K562 (cell line): ENCODE measurements around the gene DUS4L. TPM values are rescaled to one million over a fixed set of nuclear protein-coding genes. Genes with fewer than 3 reads are reported as not detected.

ENCODE experiments used
- ATAC-seq: fragments of 200-7000 bp; cut with Tn5 transposase; 3 replicates; pipeline ENCODE4 v1.9.1; 2020; ENCODE audit warnings: moderate library complexity
- BruUV-seq: library from RNA; stranded (reverse); fragments of 400-500 nt; replicated peaks from 2 replicates; lab custom pipeline; 2021; lab: Mats Ljungman, UMichigan
- CTCF ChIA-PET: fragments of 300-600 bp; formaldehyde crosslinking; extraction: SDS; loops from one replicate; lab custom pipeline; 2021; ENCODE audit warnings: low intra/inter-chr PET ratio; lab: Yijun Ruan, JAX
- POLR2A ChIA-PET: fragments of 300-600, 350-650 bp; sonication (Branson Sonifier 250); formaldehyde crosslinking; extraction: SDS; loops from one replicate; lab custom pipeline; 2021; ENCODE audit warnings: antibody characterized with exemption, inconsistent platforms; lab: Yijun Ruan, JAX
- DNase-seq, 4 experiments: peaks; one replicate each; pipeline versions ENCODE4 v3.0.0 to v3.0.0-alpha.2; 2011 to 2018; ENCODE audit warnings: low spot score in 3 of 4, mixed read lengths in 3 of 4; ENCODE audit errors: extremely low read depth in 1 of 4
- FAIRE-seq: peaks from 2 replicates; lab custom pipeline; 2011; peaks lifted over from hg19 to GRCh38; lab: Jason Lieb, UNC
- H2AFZ ChIP-seq: 2 replicates; pipeline ENCODE4 v1.6.0; 2011; ENCODE audit warnings: low read depth, low read length, control low read depth, inconsistent platforms
- H3K27ac ChIP-seq: fragments of 200-600 bp; 3 replicates; pipeline ENCODE4 v1.8.0; 2011; ENCODE audit warnings: low read depth, mild to moderate bottlenecking, control low read depth, inconsistent platforms, low read length, moderate library complexity, mixed read lengths; ENCODE audit errors: extremely low read depth
- H3K27me3 ChIP-seq, 2 experiments: fragments of 300-600 bp in 1 of 2; 2 replicates in 1 of 2; 3 replicates in 1 of 2; pipeline versions ENCODE4 v1.6.0 to v1.8.0; 2011; ENCODE audit warnings: inconsistent platforms in 2 of 2, low read length in 2 of 2, mild to moderate bottlenecking in 1 of 2, mixed read lengths in 1 of 2, moderate library complexity in 1 of 2; ENCODE audit not compliant: control insufficient read depth in 2 of 2, insufficient read depth in 2 of 2
- H3K36me3 ChIP-seq: fragments of 300-600 bp; 3 replicates; pipeline ENCODE4 v1.8.0; 2011; ENCODE audit warnings: mild to moderate bottlenecking, low read length, inconsistent platforms; ENCODE audit not compliant: control insufficient read depth, insufficient read depth
- H3K4me1 ChIP-seq, 2 experiments: fragments of 200-600 bp in 1 of 2; replicated peaks in 1 of 2; 2 replicates in 1 of 2; 3 replicates in 1 of 2; pipeline versions ENCODE4 v1.5.1 to v1.8.0; 2011; ENCODE audit warnings: inconsistent platforms in 2 of 2, low read length in 2 of 2, mild to moderate bottlenecking in 1 of 2, mixed read lengths in 1 of 2, moderate library complexity in 1 of 2; ENCODE audit not compliant: control insufficient read depth in 2 of 2, insufficient read depth in 2 of 2
- H3K4me2 ChIP-seq: 2 replicates; pipeline ENCODE4 v1.6.1; 2011; ENCODE audit warnings: low read length, control low read depth, inconsistent platforms, mixed read lengths; ENCODE audit not compliant: insufficient read depth
- H3K4me3 ChIP-seq: fragments of 200-600 bp; sonication (generic), shearing (Covaris generic); 2 replicates; pipeline ENCODE4 v1.5.1; 2016; ENCODE audit warnings: control low read depth, inconsistent platforms
- H3K79me2 ChIP-seq: fragments of 200-600 bp; 3 replicates; pipeline ENCODE4 v1.8.0; 2011; ENCODE audit warnings: low read length, inconsistent platforms; ENCODE audit not compliant: control insufficient read depth, insufficient read depth
- H3K9ac ChIP-seq, 2 experiments: 2 replicates each; pipeline versions ENCODE4 v1.6.0 to v1.6.1; 2011; ENCODE audit warnings: low read depth in 2 of 2, low read length in 2 of 2, control low read depth in 1 of 2, inconsistent platforms in 1 of 2, mild to moderate bottlenecking in 1 of 2, mixed read lengths in 1 of 2; ENCODE audit not compliant: insufficient read depth in 1 of 2
- H3K9me1 ChIP-seq: one replicate; pipeline ENCODE4 v1.6.0; 2011; ENCODE audit warnings: inconsistent platforms, mild to moderate bottlenecking, low read length, moderate library complexity; ENCODE audit not compliant: control insufficient read depth, insufficient read depth
- H3K9me3 ChIP-seq: replicated peaks from 2 replicates; pipeline ENCODE4 v1.5.1; 2011; ENCODE audit warnings: low read depth, low read length, inconsistent platforms; ENCODE audit not compliant: control insufficient read depth, insufficient read depth
- H4K20me1 ChIP-seq: replicated peaks from 2 replicates; pipeline ENCODE4 v1.6.1; 2011; ENCODE audit warnings: low read length, inconsistent platforms, mixed read lengths; ENCODE audit not compliant: control insufficient read depth, insufficient read depth
- BRD9 ChIP-seq: fragments of 450-650 bp; IDR thresholded peaks from 2 replicates; pipeline ENCODE4 v1.6.1; 2018; ENCODE audit warnings: low read depth; ENCODE audit not compliant: partially characterized antibody
- CBFA2T2 ChIP-seq: fragments of 450-650 bp; conservative IDR thresholded peaks from 2 replicates; pipeline ENCODE4 v1.6.1; 2017; ENCODE audit warnings: mild to moderate bottlenecking
- PTTG1 ChIP-seq: fragments of 450-650 bp; IDR thresholded peaks from 2 replicates; pipeline ENCODE4 v1.6.1; 2016; ENCODE audit warnings: low read depth, mild to moderate bottlenecking, missing genetic modification characterization, missing compliant biosample characterization
- SUPT5H ChIP-seq: fragments of 450-650 bp; IDR thresholded peaks from 2 replicates; pipeline ENCODE4 v1.6.1; 2016
- TRIM25 ChIP-seq: fragments of 450-650 bp; IDR thresholded peaks from 2 replicates; pipeline ENCODE4 v1.7.0; 2016; ENCODE audit warnings: borderline replicate concordance
- ZBTB1 ChIP-seq: sonication (generic); formaldehyde crosslinking; IDR thresholded peaks from 2 replicates; pipeline ENCODE4 v1.8.1; 2023; ENCODE audit warnings: missing genetic modification reagents, low read depth, mild to moderate bottlenecking, borderline replicate concordance
- ZC3H11A ChIP-seq: IDR thresholded peaks from 2 replicates; pipeline ENCODE4 v1.6.1; 2012; ENCODE audit warnings: low read depth, low read length, improper control_type of control experiment
- ZNF197 ChIP-seq: fragments of 200-800 bp; sonication (Bioruptor generic); IDR thresholded peaks from 2 replicates; pipeline ENCODE4 v1.6.1; 2016; ENCODE audit warnings: low read depth, missing genetic modification characterization, missing compliant biosample characterization
- ZNF408 ChIP-seq: fragments of 250-450 bp; sonication (Bioruptor Pico); IDR thresholded peaks from 2 replicates; pipeline ENCODE4 v1.4.0; 2020; ENCODE audit warnings: low read depth, mild to moderate bottlenecking, moderate library complexity
- ZNF431 ChIP-seq: sonication (generic); formaldehyde crosslinking; IDR thresholded peaks from 2 replicates; pipeline ENCODE4 v1.8.0; 2022; ENCODE audit warnings: mild to moderate bottlenecking, missing genetic modification reagents
- ZNF551 ChIP-seq: fragments of 250-450 bp; sonication (Bioruptor Pico); IDR thresholded peaks from 2 replicates; pipeline ENCODE4 v1.5.0; 2021; ENCODE audit warnings: mild to moderate bottlenecking, moderate library complexity
- WGBS: fragments of 100-300 bp; shearing (Covaris generic); methylation state at CpG from one replicate; pipeline ENCODE4 v1.1.6; 2016; ENCODE audit warnings: low coverage, mixed read lengths; ENCODE audit not compliant: insufficient coverage; ENCODE audit errors: missing lambda C conversion rate; 5-methylcytosine and 5-hydroxymethylcytosine counted together
- in situ Hi-C: fragments of 300-500 bp; cut with MboI; formaldehyde crosslinking; loops from 4 replicates; pipeline ENCODE4 v1.15.0; 2018; ENCODE audit warnings: inconsistent platforms, mixed read lengths
- intact Hi-C: fragments of 100-400 bp; cut with micrococcal nuclease; formaldehyde crosslinking; loops from 2 replicates; pipeline ENCODE4 v1.14.2; 2022
- polyA plus RNA-seq, 8 experiments: library from polyadenylated mRNA; depleted of rRNA in 4 of 8; stranded (reverse) in 5 of 8; unstranded in 3 of 8; fragments of >200 nt; fragmentation: Nextera tagmentation in 2 of 8; fragmentation: Illumina TruSeq in 1 of 8; extraction: Ambion mirVana in 2 of 8; extraction: Trizol in 1 of 8; gene quantifications; 2 replicates each; pipeline versions ENCODE4 v1.2.1 to v1.2.3, GENCODE V29; 2011 to 2014; ENCODE audit warnings: inconsistent platforms in 1 of 8, missing spikeins in 1 of 8
- total RNA-seq, 7 experiments: library from RNA; depleted of rRNA in 6 of 7; stranded (reverse); fragments of >200 nt in 6 of 7; fragmentation: Illumina TruSeq in 2 of 7; extraction: Trizol in 2 of 7; gene quantifications; 2 replicates each; pipeline versions ENCODE4 v1.2.1 to v1.2.3, GENCODE V29; 2011 to 2021; ENCODE audit warnings: low replicate concordance in 1 of 7

DUS4L gene
- total and polyA plus RNA-seq, 9 of the 15 experiments (the other 6 are each of a cell fraction or from before 2014, with no cell fraction given) = 12.2 to 33.6 (median 28.6) TPM

DNA sequence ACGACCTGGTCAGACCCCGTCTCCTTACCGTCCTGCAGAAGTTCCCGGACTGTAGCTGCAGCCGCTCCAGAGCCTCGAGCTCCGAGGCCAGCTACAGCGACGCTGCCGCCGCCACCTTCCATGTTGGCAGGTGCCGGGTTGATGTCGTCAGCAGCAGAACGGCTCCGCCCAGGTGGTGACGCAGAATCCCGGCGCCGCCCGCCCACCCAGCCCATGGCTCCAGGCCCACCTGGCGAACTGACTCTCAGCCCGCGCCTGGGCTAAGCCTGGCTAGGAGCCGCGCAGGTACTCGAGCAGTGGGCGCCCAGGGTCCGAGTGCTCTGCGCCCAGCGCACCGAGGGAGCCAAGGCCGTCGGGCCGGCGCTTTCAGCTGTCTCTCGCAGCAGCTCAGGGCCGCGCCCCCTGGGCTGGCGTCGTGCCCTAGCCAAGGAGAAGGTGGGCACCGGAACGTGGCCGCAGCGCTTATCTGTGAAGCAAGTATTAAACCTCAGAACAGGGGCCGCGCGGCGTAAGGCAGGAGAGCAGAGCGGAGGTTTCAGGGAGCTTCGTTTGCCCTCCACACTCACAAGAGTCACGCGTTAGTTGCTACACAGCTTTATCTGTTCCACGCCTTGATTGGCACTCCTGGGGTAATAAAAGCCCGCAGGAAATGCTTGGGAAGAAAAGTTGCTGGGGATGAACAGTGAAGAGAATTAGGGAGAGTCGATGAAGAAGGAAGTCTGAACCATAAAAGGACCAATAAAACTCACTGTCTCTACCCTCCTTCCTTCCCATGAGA lies at the start of gene DUS4L, which contains the start of gene COG5 (continued):
- TF ChIP-seq PTTG1 (tag) (no peak), ZNF551 (CRISPR knock-in tag) (no peak)

DNA sequence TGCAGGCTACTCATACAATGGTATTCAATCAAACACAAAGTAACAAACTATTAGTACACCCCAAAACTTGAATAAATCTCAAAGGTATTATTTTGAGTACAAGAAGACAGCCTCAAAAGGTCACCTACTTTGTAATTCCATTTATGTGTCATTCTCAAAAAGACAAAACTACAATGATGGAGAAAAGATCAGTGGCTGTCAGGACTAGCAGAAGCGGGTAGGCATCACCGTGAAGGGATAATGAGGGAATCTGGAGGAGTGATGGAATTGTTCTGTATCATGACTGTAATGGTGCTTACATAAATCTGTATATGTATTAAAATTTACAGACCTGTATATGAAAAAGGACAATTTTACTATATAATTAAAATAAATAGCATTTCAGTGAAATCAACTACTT lies 37.1 kb upstream of the DUS4L start:
- Histone ChIP-seq H3K9ac (no peak overlapping the region), H3K79me2 (peaks cover 9% of the 10 kb centered on the region; the same call in 1 of the 3 replicates), H4K20me1 (no peaks in the 10 kb centered on the region), H3K36me3 (peaks cover 31% of the 10 kb centered on the region; the same call in 2 of the 3 replicates), H2AFZ (no peak overlapping the region), H3K9me3 (no peaks in the 10 kb centered on the region), H3K27me3 (no peaks in the 10 kb centered on the region), H3K27ac (no peak overlapping the region), H3K4me1 (no peaks in the 10 kb centered on the region), H3K4me2 (no peak overlapping the region), H3K9me1 (no peaks in the 10 kb centered on the region), H3K4me3 (no peak overlapping the region)
- no peak for DNase-seq
- ATAC-seq = no peak
- BruUV-seq = no TSS peak
- intact Hi-C loops = no loop called here
- TF ChIP-seq SUPT5H (no peak), ZNF431 (CRISPR knock-in tag) (no peak), TRIM25 (no peak), ZC3H11A (no peak), ZNF197 (CRISPR knock-in tag) (no peak), CBFA2T2 (no peak), ZBTB1 (no peak), ZNF408 (no peak), BRD9 (no peak)
- 91% methylated on average over 2 of the region's 2 CpGs for WGBS
- CTCF ChIA-PET = no interaction called here
- no peak for FAIRE-seq
- POLR2A ChIA-PET = interaction anchor here (1.2 kb wide), 1 partner anchor 37 kb away, joined by 5 read pairs; the partner anchor contains the start of genes COG5 and DUS4L
- in situ Hi-C loops = no loop called here
